A549 treated with ZK216348 at 1 μM for 4 hours (cell line): ENCODE measurements around the gene AIMP2. TPM values are rescaled to one million over a fixed set of nuclear protein-coding genes. Genes with fewer than 3 reads are reported as not detected.

Experiments
- total RNA-seq: library from RNA; stranded (reverse); fragments of 200-300 nt; extraction: Qiagen RNA extraction; gene quantifications from 5 replicates; pipeline ENCODE4 v1.2.3, GENCODE V29; 2022; ENCODE audit warnings: low read depth

The AIMP2 gene
- total RNA-seq: 79.4 to 92.9 TPM (median 90.0 TPM) in 5 replicates

GRCh38 chr7:6008668-6009611, at the start of gene AIMP2, which contains the start of gene PMS2:
AIMP2 (plus strand) TSS chr7:6009272; CDS start chr7:6009364, 92 bp downstream.
PMS2 (minus strand) TSS chr7:6009049; CDS start chr7:6009019, 30 bp downstream.

DNA sequence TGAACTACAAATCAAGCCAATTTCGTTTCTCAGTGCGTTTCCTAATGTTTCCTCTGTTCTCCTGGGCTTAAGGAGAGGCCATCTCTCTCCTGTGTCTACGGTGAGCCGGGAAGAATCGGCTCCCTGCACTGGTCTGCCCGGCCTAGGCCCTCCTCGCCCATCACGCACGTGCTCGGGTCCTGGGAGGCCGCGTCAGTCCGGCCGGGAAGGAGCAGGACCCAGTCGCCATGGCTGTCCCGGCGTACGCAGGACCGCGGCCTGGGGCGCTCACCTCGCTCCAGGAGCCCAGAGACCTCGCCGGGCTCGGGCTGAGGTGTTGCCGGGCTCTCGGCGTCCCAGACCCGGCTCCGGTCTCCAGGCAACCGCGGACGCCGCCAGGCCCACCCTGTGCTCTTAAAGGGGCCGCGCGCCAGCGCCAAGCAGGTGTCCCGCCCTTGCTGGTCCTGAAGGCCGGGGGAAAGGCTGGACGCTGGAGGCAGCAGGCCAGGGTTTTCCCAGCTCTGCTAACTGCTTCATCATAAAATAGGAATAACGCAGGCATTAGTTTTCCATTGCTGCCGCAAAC, 38.6 kb upstream of the AIMP2 start, which contains the start of gene RSPH10B:
Gene RSPH10B, minus strand, starts transcription at position 343 of the 565 bp plus-strand sequence. CDS start 3,573 bp downstream, outside the sequence.

GRCh38 chr7:6030988-6031387, 21.9 kb downstream of the AIMP2 start, which contains the start of gene ANKRD61:
ANKRD61 (plus strand) TSS chr7:6031376; CDS start chr7:6031376, 0 bp downstream.

Other genes starting within 250 kb of the AIMP2 start
- gene RNF216, start 227.6 kb upstream of the AIMP2 start, total RNA-seq: 20.6 to 27.8 TPM (median 24.1 TPM) in 5 replicates
- gene OCM, start 128.5 kb upstream of the AIMP2 start, total RNA-seq: not detected in 5 replicates
- 73.0 to 93.1 TPM (median 75.2 TPM) in 5 replicates for gene CCZ1, start 110.5 kb upstream of the AIMP2 start, total RNA-seq
- gene RSPH10B, start 38.6 kb upstream of the AIMP2 start, total RNA-seq: 0.12 to 0.24 TPM (median 0.15 TPM) in 3 of 5 replicates, not detected in the others
- gene PMS2, start 223 bp upstream of the AIMP2 start, total RNA-seq: 9.5 to 15.6 TPM (median 12.6 TPM) in 5 replicates
- gene ANKRD61, start 22.1 kb downstream of the AIMP2 start, total RNA-seq: 0.22 to 0.92 TPM (median 0.70 TPM) in 5 replicates
- 57.6 to 97.4 TPM (median 79.6 TPM) in 5 replicates for gene EIF2AK1, start 49.9 kb downstream of the AIMP2 start, total RNA-seq
- gene USP42, start 95.7 kb downstream of the AIMP2 start, total RNA-seq: 6.2 to 8.9 TPM (median 7.8 TPM) in 5 replicates